Fibroblast of the aortic adventitia (primary cell): ENCODE results near the gene CXCL11. TPM values are rescaled to one million over a fixed set of nuclear protein-coding genes. Genes with fewer than 3 reads are reported as not detected.

Experiments used
- DNase-seq: peaks from one replicate; pipeline ENCODE4 v3.0.0-alpha.2; 2010; ENCODE audit warnings: low read depth
- H3K4me3 ChIP-seq: 2 replicates; pipeline ENCODE4 v1.5.1; 2011; ENCODE audit warnings: low read depth, mild to moderate bottlenecking, control low read depth, low read length, moderate library complexity
- CTCF ChIP-seq: IDR thresholded peaks from 2 replicates; pipeline ENCODE4 v1.5.1; 2011; ENCODE audit warnings: mild to moderate bottlenecking, low read length, control low read depth, inconsistent platforms; ENCODE audit not compliant: insufficient read depth
- total RNA-seq: library from RNA; depleted of rRNA; stranded (reverse); fragments of >200 nt; gene quantifications from 2 replicates; pipeline ENCODE4 v1.2.3, GENCODE V29; 2012; ENCODE audit warnings: low replicate concordance

Gene CXCL11
- total RNA-seq, 1 donor = not detected

GRCh38 chr4:76022031-76022430, 13.8 kb downstream of the CXCL11 start:
- DNase-seq = no peak
- no peak overlapping the region for H3K4me3 ChIP-seq
- TF ChIP-seq CTCF = no peak

GRCh38 chr4:76017056-76017686, 18.7 kb downstream of the CXCL11 start:
- TF ChIP-seq CTCF = no peak
- no peak overlapping the region for H3K4me3 ChIP-seq
- DNase-seq = no peak

GRCh38 chr4:76016393-76016792, 19.5 kb downstream of the CXCL11 start:
- DNase-seq = no peak
- no peak overlapping the region for H3K4me3 ChIP-seq
- no peak for TF ChIP-seq CTCF

GRCh38 chr4:76013540-76013939, 22.3 kb downstream of the CXCL11 start:
- DNase-seq = no peak
- TF ChIP-seq CTCF = no peak
- H3K4me3 ChIP-seq = no peak overlapping the region

GRCh38 chr4:76012388-76012801, 23.5 kb downstream of the CXCL11 start:
- TF ChIP-seq CTCF = no peak
- peak; percentile 32 for DNase-seq
- H3K4me3 ChIP-seq = no peak overlapping the region

- H3K4me3 ChIP-seq = peak overlapping the region; percentile 15
- no peak for TF ChIP-seq CTCF
- DNase-seq = peak; percentile 84
Measured at GRCh38 chr4:76011700-76012387, 24.0 kb downstream of the CXCL11 start.
